ENCODE measurements around the gene SETDB1.
A peak's percentile ranks its signal among the peaks of the same experiment; 100 is the strongest.
"Not testable (repeated sequence)": the region's sequence is repeated elsewhere in the genome, so short reads cannot be mapped to it uniquely, and the experiment has no call there.

Gene SETDB1

DNA sequence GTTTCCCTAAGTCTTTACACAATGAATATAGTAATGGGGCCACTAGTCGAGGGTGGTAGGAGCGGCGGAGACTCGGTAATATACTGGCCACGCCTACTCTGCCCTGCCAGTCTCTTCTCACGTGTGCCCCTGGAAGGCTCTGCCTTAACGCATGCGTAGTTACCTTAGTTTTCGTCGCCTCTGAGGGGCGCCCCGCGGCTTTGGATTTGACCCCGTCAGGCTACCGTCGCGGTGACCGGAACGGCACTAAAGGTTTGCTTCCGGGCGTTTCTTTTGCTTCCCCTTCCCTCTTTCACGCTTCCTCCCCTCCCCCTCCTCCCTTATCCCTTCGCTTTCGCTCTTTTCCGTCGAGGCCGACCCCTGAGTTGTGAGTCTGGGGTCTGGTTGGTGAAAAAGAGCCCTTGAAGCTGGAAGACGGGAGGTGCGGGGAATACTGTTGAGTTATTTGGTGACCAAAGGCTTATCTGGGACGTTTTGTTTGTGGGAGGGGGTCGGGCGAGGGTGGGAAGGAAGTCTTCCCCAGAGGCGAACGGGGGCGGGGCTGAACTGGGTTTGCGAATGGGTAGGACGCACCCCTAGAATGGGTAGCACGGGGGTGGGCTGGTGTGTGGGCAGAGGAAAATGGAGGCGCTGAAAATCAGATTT, at the start of gene SETDB1:
Gene SETDB1 (plus strand): TSS at position 267 of the 645 bp plus-strand sequence. CDS start 1,352 bp downstream, outside the sequence.
- DNase-seq = peak; percentile 98

- DNase-seq = not testable (repeated sequence)
Measured at GRCh38 chr1:150878931-150879330, 47.2 kb upstream of the SETDB1 start.

- no peak for DNase-seq
Measured at GRCh38 chr1:150881331-150882070, 44.7 kb upstream of the SETDB1 start.

DNA sequence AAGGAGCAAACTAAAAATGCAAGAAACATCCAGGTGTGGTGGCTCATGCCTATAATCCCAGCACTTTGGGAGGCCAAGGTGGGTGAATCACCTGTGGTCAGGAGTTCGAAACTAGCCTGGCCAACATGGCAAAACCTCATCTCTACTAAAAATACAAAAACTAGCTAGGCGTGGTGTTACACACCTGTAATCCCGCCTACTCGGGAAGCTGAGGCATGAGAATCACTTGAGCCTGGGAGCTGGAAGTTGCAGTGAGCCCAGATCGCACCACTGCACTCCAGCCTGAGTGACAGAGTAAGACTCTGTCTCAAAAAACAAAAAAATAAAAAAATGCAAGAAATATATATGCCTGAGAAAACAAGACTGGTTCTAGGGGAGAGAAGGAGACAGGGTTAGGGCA, 43.0 kb upstream of the SETDB1 start:
- not testable (repeated sequence) for DNase-seq

DNA sequence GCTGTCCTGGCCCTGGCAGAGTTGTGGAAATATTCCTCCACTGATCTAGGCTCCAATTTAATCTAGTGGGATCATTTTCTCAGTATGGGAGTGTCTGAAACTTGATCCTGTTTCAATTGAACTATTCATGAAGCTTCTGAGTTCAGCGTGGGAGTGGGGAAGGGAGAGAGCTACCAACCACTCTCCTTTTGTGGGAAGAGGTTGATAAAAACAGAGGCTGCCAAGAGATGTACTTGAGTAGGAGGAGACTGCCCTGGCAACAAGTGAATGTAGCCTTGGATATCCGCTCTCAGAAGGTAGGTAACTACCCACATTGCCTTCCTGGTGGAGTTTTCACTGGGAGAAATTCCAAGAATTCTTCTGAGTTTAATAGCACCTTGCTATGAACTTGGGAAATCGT, 39.1 kb upstream of the SETDB1 start, which contains the start of gene CTXND2:
Gene CTXND2 (plus strand): TSS at position 119 of the 400 bp plus-strand sequence. CDS start 25,179 bp downstream, outside the sequence.
- no peak for DNase-seq

- no peak for DNase-seq
Measured at GRCh38 chr1:150888727-150889126, 37.4 kb upstream of the SETDB1 start.

GRCh38 chr1:150890033-150890416, 36.1 kb upstream of the SETDB1 start:
- no peak for DNase-seq

- DNase-seq = no peak
Measured at GRCh38 chr1:150893336-150893913, 32.7 kb upstream of the SETDB1 start.

- DNase-seq = no peak
Measured at GRCh38 chr1:150895618-150896017, 30.5 kb upstream of the SETDB1 start.

- not testable (repeated sequence) for DNase-seq
Measured at GRCh38 chr1:150899795-150900194, 26.4 kb upstream of the SETDB1 start.

DNA sequence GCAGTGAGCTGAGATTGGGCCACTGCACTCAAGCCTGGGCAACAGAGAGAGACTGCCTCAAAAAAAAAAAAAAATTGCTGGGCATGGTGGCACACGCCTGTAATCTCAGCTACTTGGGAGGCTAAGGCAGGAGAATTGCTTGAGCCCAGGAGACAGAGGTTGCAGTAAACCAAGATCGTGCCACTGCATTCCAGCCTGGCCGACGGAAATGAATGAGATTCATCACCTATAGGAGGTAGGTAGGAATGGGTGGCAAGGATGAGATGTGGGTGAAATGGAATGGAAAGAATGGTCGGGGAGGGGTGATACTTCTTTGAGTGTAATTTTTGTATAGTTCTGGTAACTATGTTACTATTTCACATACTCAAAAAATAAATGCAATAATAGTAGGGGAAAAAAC, 23.8 kb upstream of the SETDB1 start:
- DNase-seq = no peak

DNA sequence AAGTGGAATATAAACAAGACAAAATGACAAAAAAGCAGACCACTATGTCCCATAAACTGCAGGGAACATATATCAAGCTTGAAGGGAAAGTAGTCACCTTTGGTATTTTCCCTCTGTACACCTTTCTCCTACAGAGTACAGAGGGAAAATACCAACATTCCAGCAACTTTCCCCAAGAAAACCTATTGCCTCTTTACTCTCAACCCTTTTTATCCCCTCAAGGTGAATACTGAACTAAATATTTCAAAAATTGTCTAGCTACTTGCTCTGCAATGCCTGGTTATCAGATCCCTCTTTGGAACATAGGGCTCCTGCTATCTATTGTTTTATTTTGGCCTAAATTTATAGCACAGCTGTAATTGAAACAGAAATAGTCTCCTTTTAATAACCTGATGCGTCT, 23.4 kb upstream of the SETDB1 start:
- DNase-seq = no peak

GRCh38 chr1:150905301-150905700, 20.9 kb upstream of the SETDB1 start:
- DNase-seq = no peak

DNA sequence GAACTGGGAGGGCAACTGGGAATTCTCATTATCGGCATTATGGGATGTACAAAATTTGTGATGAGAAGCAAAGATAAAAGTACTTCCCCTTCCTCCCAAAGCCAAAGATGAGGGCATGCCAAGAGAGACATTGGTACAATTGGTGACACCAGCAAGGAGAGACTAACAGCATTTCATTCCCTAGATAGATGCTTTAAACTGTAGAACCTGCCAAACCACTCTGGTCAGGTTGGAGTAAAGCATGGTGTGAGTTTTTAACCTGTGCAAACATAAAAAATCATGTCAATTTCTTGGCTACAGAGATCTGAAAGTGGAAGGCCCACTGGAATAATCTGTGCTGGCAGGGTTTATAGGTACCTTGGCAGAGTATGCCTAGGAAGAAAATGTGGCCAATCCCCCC, 19.8 kb upstream of the SETDB1 start:
- DNase-seq = no peak

DNA sequence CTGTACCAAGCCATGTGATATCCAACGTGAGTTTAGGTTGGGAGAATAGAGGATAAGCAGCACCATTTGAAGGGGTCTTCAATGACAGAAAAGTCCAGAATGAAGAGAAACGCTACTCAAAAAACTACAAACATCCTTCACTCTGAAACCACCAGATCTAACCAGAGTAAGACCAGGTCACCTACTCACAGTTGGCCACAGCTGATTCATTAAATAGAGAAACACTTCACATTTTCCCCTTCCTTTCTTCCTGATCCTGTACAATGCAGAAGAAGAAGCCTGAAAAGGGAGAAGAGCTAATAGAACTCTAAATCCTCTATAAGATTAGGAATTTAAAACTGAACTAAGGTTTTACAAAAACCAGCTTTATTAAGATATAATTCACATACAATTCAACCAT, 19.4 kb upstream of the SETDB1 start:
- no peak for DNase-seq

DNA sequence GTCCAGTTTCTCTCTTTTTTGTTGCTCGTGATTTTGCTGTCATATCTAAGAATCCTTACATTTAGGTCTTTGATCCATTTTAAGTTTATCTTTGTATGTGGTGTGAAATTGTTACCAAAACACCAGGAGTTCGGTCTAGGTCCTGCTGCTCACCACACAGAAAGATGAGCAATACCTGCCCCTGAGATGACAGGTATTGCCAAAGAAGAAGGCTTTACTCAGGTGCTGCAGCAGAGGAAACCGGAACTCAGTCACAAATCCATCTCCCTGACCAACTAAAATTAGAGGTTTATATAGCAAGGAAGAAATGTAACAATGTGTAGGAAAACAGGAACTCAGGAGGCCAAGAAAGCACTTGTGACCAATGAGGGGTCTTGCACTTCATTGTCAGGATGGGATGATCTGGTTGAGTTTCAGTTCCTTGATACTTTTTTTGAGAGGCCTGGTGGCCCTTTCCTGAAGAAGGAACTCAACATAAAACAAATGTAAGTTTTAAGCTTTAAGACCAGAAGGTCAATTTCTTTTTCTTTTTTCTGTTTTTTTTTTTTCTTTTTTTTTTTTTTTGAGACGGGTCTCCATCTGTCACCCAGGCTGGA, 16.5 kb upstream of the SETDB1 start:
- DNase-seq = no peak

GRCh38 chr1:150912623-150913022, 13.5 kb upstream of the SETDB1 start:
- no peak for DNase-seq

DNA sequence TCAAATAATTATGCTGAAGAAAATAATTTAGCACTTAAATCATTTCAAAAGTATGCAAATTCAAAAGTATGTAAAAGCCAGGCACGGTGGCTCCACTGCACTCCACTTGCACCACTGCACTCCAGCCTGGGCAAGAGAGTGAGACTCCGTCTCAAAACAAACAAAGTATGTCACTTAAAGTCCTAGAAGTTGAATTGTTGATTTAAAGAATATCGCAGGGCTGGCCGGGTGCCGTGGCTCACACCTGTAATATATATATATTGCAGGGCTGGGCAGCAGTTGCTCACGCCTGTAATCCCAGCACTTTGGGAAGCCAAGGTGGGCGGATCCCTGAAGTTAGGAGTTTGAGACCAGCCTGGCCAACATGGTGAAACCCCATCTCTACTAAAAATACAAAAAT, 8.8 kb upstream of the SETDB1 start:
- DNase-seq = no peak

- DNase-seq = peak; percentile 44
Measured at GRCh38 chr1:150922519-150922975, 3.6 kb upstream of the SETDB1 start.

GRCh38 chr1:150925080-150925479, 1.1 kb upstream of the SETDB1 start:
- DNase-seq = no peak

- DNase-seq = no peak
Measured at GRCh38 chr1:150927624-150928023, 1.5 kb downstream of the SETDB1 start.

GRCh38 chr1:150928286-150928685, 2.1 kb downstream of the SETDB1 start:
- no peak for DNase-seq

- DNase-seq = not testable (repeated sequence)
Measured at GRCh38 chr1:150928775-150929174, 2.6 kb downstream of the SETDB1 start.

- DNase-seq = no peak
Measured at GRCh38 chr1:150931773-150932172, 5.6 kb downstream of the SETDB1 start.

Data from NCI-H748 treated with DMSO at 0.1 percent for 48 hours (cell line).